ENCODE data around the gene MXD4.

GRCh38 chr4:2306773-2307410, 45.0 kb upstream of the MXD4 start:
- TF ChIP-seq CTCF (IDR thresholded peaks at IDR 0.05; ENCODE audit: insufficient read depth, low read depth, low read length) (no peak), EZH2 (IDR thresholded peaks at IDR 0.05; ENCODE audit: insufficient read depth, low read length) (no peak)

Data from astrocyte (in vitro differentiated cells and primary cell).